GF-D8 (cell line): ENCODE data around the gene EAPP.
"Not testable (repeated sequence)": the region's sequence is repeated elsewhere in the genome, so short reads cannot be mapped to it uniquely, and the experiment has no call there.

Source experiments
- DNase-seq: peaks from one replicate; lab custom pipeline; 2025; lab: John Stamatoyannopoulos, UW

The EAPP gene

GRCh38 chr14:34539407-34540180, at the start of gene EAPP:
EAPP (minus strand) TSS chr14:34539701; CDS start chr14:34539628, 73 bp downstream.
- no peak for DNase-seq

- DNase-seq: no peak
Measured at GRCh38 chr14:34583525-34583924, 44.0 kb upstream of the EAPP start.

- DNase-seq: no peak
Measured at GRCh38 chr14:34582117-34582680, 42.7 kb upstream of the EAPP start.

GRCh38 chr14:34580381-34580780, 40.9 kb upstream of the EAPP start:
- DNase-seq: no peak

- no peak for DNase-seq
Measured at GRCh38 chr14:34571771-34572170, 32.3 kb upstream of the EAPP start.

GRCh38 chr14:34569750-34570149, 30.2 kb upstream of the EAPP start:
- no peak for DNase-seq

- no peak for DNase-seq
Measured at GRCh38 chr14:34568803-34569202, 29.3 kb upstream of the EAPP start.

GRCh38 chr14:34562776-34563150, 23.3 kb upstream of the EAPP start:
- no peak for DNase-seq

- not testable (repeated sequence) for DNase-seq
Measured at GRCh38 chr14:34562037-34562775, 22.7 kb upstream of the EAPP start.

GRCh38 chr14:34556498-34556829, 17.0 kb upstream of the EAPP start:
- not testable (repeated sequence) for DNase-seq

GRCh38 chr14:34555583-34556497, 16.3 kb upstream of the EAPP start:
- not testable (repeated sequence) for DNase-seq

GRCh38 chr14:34554540-34555250, 15.2 kb upstream of the EAPP start:
- no peak for DNase-seq

GRCh38 chr14:34549276-34549966, 9.9 kb upstream of the EAPP start:
- not testable (repeated sequence) for DNase-seq

- no peak for DNase-seq
Measured at GRCh38 chr14:34548472-34548981, 9.0 kb upstream of the EAPP start.

GRCh38 chr14:34547136-34547520, 7.6 kb upstream of the EAPP start:
- not testable (repeated sequence) for DNase-seq

GRCh38 chr14:34546272-34547135, 7.0 kb upstream of the EAPP start:
- DNase-seq: not testable (repeated sequence)

- DNase-seq: not testable (repeated sequence)
Measured at GRCh38 chr14:34540181-34541059, 919 bp upstream of the EAPP start.

- DNase-seq: no peak
Measured at GRCh38 chr14:34538871-34539406, 562 bp downstream of the EAPP start.
